Measurements from ENCODE around the gene COMMD1. TPM values are rescaled to one million over a fixed set of nuclear protein-coding genes. Genes with fewer than 3 reads are reported as not detected.
A peak's percentile ranks its signal among the peaks of the same experiment; 100 is the strongest.

The COMMD1 gene
- total and polyA plus RNA-seq, 2 donors (not counting 3 experiments of a cell fraction or from before 2014, with no cell fraction given) = 39.5 to 57.1 TPM

DNA sequence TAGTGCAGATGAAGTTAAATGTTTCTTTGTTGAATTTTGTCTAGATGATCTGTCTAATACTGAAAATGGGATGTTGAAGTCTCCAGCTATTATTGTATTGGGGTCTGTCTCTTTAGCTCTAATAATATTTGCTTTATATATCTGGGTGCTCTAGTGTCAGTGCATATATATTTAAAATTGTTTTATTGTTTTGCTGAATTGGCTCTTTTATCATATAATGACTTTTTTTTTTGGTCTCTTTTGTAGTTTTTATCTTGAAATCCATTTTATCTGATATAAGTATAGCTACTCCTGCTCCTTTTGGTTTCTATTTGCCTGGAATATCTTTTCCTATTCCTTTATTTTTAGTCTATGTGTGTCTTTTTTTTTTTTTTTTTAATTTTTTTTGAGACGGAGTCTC lies 79.2 kb downstream of the COMMD1 start:
- no peak for DNase-seq (ENCODE audit: low read depth, low spot score)

DNA sequence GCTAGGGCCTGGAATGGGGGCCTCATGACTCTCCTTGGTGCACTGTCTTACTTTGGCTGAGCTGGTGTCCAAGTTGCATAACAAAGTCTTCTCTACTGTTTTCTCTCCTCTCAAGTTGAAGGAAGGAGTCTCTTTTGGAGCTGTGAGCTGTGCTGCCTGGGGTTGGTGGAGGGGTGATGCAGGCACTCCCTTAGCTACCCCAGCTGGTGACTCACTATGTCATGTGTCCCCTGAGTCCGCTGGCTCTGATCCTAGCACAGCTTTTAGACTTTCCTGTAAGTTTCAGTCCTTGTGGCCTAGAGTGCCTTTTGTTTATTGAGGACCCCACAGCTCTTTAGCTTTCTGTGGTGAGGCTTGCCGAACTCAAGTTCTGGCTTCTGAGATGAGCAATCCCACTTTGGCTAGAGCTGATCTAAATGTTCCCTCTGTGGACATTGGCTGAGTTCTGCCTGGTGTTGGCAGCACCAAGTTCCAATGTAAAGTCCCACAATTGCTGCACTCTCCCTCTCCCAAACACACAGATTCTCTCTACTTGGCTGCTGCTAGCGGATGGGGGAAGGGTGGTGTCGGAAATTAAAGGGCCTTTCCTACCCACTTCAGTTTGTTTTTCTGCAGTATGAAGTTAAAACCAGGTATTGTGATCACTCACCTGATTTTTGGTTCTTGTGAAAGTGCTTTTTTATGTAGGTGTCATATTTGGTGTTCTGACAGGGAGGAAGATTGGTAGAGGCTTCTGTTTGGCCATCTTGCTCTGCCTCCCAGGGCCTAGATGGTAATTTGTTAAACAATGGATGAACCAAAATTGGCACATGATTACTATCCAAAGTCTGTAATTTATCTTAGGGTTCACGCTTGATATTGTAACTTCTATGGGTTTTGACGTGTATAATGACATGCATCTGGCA lies 83.2 kb downstream of the COMMD1 start:
- dilution Hi-C loops (cut with MboI; ENCODE audit: extremely low pct_ligation_motif_present, low sequenced_read_pairs) = no loop called here
- no peak for TF ChIP-seq POLR2AphosphoS5 (IDR thresholded peaks at IDR 0.05; ENCODE audit: insufficient read depth, low read depth, low read length)
- TF ChIP-seq POLR2A (IDR thresholded peaks at IDR 0.05; ENCODE audit: low read depth, low read length) = no peak
- no peak for TF ChIP-seq MYC (IDR thresholded peaks at IDR 0.05; ENCODE audit: low read depth, low read length)
- TF ChIP-seq, protein P1, sequence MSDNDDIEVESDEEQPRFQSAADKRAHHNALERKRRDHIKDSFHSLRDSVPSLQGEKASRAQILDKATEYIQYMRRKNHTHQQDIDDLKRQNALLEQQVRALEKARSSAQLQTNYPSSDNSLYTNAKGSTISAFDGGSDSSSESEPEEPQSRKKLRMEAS (IDR thresholded peaks at IDR 0.05; ENCODE audit: insufficient read depth, insufficient read length) = no peak
- FAIRE-seq (no peak), DNase-seq (ENCODE audit: low read depth, low spot score) (peak; percentile 15)
- Histone ChIP-seq H4K20me1 (replicated peaks; ENCODE audit: control insufficient read depth, extremely low read depth, insufficient read depth, low read length) (no peaks in the 10 kb centered on the region), H3K9me1 (replicated peaks; ENCODE audit: control insufficient read depth, extremely low read depth, insufficient read depth, low read length) (peaks cover 2% of the 10 kb centered on the region), H3K27me3 (ENCODE audit: control insufficient read depth in 2 of 2, insufficient read depth in 2 of 2, low read length in 2 of 2) (no peaks in the 10 kb centered on the region), H3K4me1 (ENCODE audit: control insufficient read depth, extremely low read depth, insufficient read depth, low read length) (no peaks in the 10 kb centered on the region), H3K4me3 (replicated peaks in 1 of 3; ENCODE audit: insufficient read depth in 1 of 3, low read depth in 1 of 3, low read length in 3 of 3) (no peak overlapping the region), H3K27ac (ENCODE audit: insufficient read depth, low read depth, low read length) (no peak overlapping the region), H3K9me3 (replicated peaks; ENCODE audit: control insufficient read depth, insufficient read depth, low read length) (no peaks in the 10 kb centered on the region), H3K9ac (replicated peaks; ENCODE audit: extremely low read depth, insufficient read depth, low read length) (no peak overlapping the region), H3K79me2 (ENCODE audit: control insufficient read depth, insufficient read depth, low read length) (no peaks in the 10 kb centered on the region), H3K4me2 (ENCODE audit: insufficient read depth, low read length) (no peak overlapping the region), H3K36me3 (ENCODE audit: control insufficient read depth in 2 of 2, extremely low read depth in 1 of 2, insufficient read depth in 2 of 2, low read length in 2 of 2) (no peaks in the 10 kb centered on the region), H2AFZ (ENCODE audit: low read depth, low read length) (no peak overlapping the region)
- no TSS peak for BruUV-seq (replicated peaks)
- ChIA-PET POLR2A (no interaction called here), CTCF (interaction anchor here (1.0 kb wide), 1 partner anchor 17 kb away, joined by 3 read pairs; no protein-coding TSS in a partner anchor)
- intact Hi-C loops (cut with micrococcal nuclease) = no loop called here

More for the DNA sequence above, 79.2 kb downstream of the COMMD1 start:
- Histone ChIP-seq H2AFZ (ENCODE audit: low read depth, low read length) (no peak overlapping the region), H3K36me3 (ENCODE audit: control insufficient read depth in 2 of 2, extremely low read depth in 1 of 2, insufficient read depth in 2 of 2, low read length in 2 of 2) (no peaks in the 10 kb centered on the region), H3K27me3 (ENCODE audit: control insufficient read depth in 2 of 2, insufficient read depth in 2 of 2, low read length in 2 of 2) (no peaks in the 10 kb centered on the region), H3K4me2 (ENCODE audit: insufficient read depth, low read length) (no peak overlapping the region), H4K20me1 (replicated peaks; ENCODE audit: control insufficient read depth, extremely low read depth, insufficient read depth, low read length) (no peaks in the 10 kb centered on the region), H3K79me2 (ENCODE audit: control insufficient read depth, insufficient read depth, low read length) (no peaks in the 10 kb centered on the region), H3K9me3 (replicated peaks; ENCODE audit: control insufficient read depth, insufficient read depth, low read length) (no peaks in the 10 kb centered on the region), H3K9ac (replicated peaks; ENCODE audit: extremely low read depth, insufficient read depth, low read length) (no peak overlapping the region), H3K27ac (ENCODE audit: insufficient read depth, low read depth, low read length) (no peak overlapping the region), H3K4me3 (replicated peaks in 1 of 3; ENCODE audit: insufficient read depth in 1 of 3, low read depth in 1 of 3, low read length in 3 of 3) (no peak overlapping the region), H3K4me1 (ENCODE audit: control insufficient read depth, extremely low read depth, insufficient read depth, low read length) (no peaks in the 10 kb centered on the region), H3K9me1 (replicated peaks; ENCODE audit: control insufficient read depth, extremely low read depth, insufficient read depth, low read length) (peaks cover 2% of the 10 kb centered on the region)
- TF ChIP-seq EZH2 (IDR thresholded peaks at IDR 0.05; ENCODE audit: borderline replicate concordance, low read depth, low read length, severe bottlenecking) (no peak), POLR2A (IDR thresholded peaks at IDR 0.05; ENCODE audit: low read depth, low read length) (no peak), GATA2 (IDR thresholded peaks at IDR 0.05; ENCODE audit: insufficient read depth, insufficient read length, low read depth, low read length) (no peak), POLR2AphosphoS5 (IDR thresholded peaks at IDR 0.05; ENCODE audit: insufficient read depth, low read depth, low read length) (no peak), MYC (IDR thresholded peaks at IDR 0.05; ENCODE audit: low read depth, low read length) (no peak), FOS (IDR thresholded peaks at IDR 0.05; ENCODE audit: borderline replicate concordance, insufficient read depth, low read length) (no peak)
- TF ChIP-seq, protein P1 (IDR thresholded peaks at IDR 0.05; ENCODE audit: insufficient read depth, insufficient read length) = no peak
- CTCF ChIA-PET = interaction anchor here (0.6 to 1.2 kb wide), 3 partner anchors 8 to 62 kb away, joined by 3 read pairs; no protein-coding TSS in a partner anchor
- intact Hi-C loops (cut with micrococcal nuclease) = no loop called here
- dilution Hi-C loops (cut with MboI; ENCODE audit: extremely low pct_ligation_motif_present, low sequenced_read_pairs) = no loop called here
- no peak for FAIRE-seq
- no TSS peak for BruUV-seq (replicated peaks)
- POLR2A ChIA-PET = no interaction called here
